Activated CD4-positive, alpha-beta T cell treated with anti-CD3 and anti-CD28 coated beads, Interleukin-2, amount 50 U/mL, for 48 hours (primary cell): Measurements from ENCODE around the gene CYTH3.
"Not testable (repeated sequence)": the region's sequence is repeated elsewhere in the genome, so short reads cannot be mapped to it uniquely, and the experiment has no call there.

Experiments
- DNase-seq, 2 experiments: peaks; one replicate each; pipeline ENCODE4 v3.0.0-alpha.2; 2020

CYTH3 gene

DNA sequence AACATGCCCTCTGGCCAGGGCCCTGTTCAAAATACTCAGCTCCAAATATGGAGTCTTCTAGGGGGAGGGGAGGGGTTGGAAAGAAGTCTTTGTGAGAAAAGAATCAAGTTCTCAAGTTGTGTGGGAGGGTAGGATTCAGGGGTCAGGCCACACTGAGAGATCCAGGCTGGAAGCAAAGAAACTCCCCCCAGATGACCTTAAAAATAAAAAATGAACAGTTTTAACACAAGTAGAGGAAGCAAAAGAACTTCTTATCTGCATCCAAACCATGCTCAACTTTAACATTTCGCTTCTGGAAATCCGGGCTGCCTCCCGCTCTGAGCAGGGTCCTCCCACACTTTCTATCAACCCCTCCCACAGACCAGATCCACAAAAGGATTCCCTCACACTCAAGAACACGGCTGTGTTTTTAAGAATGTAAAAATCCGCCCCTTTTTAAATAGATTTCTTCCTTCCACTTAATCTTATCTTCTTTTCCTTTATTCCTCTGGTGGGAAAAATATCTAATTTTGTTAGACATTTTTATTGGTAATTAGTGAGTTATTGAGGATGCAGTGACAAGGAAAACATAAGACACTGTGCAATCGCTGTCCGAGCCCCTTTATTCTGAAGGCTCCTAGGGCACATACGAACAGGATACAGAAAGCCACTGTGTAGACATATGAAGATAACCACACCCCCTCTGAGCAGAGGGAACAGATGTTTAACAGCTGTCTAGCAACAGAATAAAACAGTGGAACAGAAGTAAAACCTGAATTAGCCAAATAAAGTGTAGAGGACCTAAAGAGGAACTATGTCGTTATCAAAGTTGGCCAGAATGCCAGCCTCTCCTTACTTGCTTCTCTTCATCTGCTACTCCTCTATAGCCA, 43.8 kb downstream of the CYTH3 start:
- DNase-seq: no peak

- DNase-seq: no peak
Measured at GRCh38 chr7:6227294-6227846, 45.1 kb downstream of the CYTH3 start.

DNA sequence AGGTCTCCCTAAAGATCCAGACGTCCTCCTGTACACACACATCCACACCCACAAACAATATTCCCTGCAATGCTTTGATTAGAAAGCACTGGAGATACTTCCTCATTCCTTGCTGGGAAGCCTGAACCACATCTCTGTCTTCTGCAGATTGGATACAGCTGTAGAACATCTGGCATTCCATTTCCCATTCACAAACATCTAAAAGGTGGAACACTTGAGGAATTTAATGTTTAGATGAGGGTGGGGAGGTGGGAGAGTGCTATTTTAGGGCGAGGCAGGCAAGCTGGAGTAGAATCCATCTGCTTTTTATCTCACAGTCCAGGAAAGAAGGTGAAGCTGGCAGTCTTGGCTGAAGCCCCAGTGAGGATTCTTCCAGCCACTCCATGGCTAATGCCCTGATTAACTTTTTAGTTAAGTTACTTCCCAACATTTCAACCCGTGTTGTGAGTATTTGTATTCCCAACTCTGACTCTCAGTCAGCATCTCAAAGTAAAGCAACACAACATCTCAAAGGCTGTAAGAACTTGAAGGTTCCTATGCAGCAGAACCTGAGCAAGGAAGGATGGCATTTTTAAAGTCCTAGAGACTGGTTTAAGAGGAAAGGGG, 46.1 kb downstream of the CYTH3 start:
- no peak for DNase-seq

DNA sequence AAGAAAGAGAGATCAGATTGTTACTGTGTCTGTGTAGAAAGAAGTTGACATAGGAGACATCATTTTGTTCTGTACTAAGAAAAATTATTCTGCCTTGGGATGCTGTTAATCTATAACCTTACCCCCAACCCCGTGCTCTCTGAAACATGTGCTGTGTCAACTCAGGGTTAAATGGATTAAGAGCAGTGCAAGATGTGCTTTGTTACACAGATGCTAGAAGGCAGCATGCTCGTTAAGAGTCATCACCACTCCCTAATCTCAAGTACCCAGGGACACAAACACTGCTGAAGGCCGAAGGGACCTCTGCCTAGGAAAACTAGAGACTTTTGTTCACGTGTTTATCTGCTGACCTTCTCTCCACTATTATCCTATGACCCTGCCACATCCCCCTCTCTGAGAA, 49.0 kb downstream of the CYTH3 start:
- DNase-seq: not testable (repeated sequence)

GRCh38 chr7:6223010-6223409, 49.4 kb downstream of the CYTH3 start:
- not testable (repeated sequence) for DNase-seq

DNA sequence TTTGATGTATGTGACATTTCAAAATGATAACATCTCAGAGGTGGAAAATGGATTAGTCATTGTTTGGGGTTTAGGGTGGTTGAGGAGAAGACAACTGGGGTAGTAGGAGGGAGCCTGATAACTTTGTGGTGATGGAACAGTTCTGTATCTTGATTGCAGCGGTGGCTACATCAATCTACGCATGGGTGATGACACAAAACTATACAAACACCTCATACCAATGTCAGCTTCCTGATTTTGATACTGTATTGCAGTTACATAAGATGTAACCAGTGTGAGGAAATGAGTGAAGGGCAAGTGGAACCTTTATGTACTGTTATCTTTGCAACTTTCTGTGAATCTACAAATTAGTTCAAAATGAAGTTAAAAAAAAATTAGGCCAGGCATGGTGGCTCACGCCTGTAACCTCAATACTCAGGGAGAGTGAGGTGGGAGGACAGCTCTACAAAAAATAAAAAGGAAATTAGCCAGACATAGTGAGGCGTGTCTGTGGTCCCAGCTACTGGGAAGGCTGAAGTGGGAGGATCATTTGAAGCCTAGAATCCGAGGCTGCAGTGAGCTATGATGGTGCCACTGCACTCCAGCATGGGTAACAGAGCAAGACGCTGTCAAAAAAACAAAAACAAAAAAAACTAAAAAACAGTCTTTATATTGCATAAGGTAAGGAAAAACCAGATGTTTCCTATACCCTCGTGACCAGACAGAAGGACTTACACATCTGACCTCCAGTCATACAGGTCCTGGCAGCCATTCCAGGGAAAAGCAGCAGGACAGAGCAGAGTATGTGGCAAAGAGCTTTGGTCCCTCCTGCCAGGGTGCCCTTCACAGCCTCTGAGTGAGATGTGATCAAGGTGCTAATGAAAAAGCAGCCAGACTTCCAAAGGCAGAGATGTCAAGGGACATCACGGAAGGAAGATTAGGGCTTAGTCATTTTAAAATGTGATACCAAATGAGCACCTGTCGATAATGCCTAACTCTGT, 50.8 kb downstream of the CYTH3 start:
- DNase-seq: peak; percentile 21 to 34

- DNase-seq: no peak
Measured at GRCh38 chr7:6218329-6218728, 54.1 kb downstream of the CYTH3 start.

GRCh38 chr7:6212008-6212407, 60.4 kb downstream of the CYTH3 start:
- no peak for DNase-seq

DNA sequence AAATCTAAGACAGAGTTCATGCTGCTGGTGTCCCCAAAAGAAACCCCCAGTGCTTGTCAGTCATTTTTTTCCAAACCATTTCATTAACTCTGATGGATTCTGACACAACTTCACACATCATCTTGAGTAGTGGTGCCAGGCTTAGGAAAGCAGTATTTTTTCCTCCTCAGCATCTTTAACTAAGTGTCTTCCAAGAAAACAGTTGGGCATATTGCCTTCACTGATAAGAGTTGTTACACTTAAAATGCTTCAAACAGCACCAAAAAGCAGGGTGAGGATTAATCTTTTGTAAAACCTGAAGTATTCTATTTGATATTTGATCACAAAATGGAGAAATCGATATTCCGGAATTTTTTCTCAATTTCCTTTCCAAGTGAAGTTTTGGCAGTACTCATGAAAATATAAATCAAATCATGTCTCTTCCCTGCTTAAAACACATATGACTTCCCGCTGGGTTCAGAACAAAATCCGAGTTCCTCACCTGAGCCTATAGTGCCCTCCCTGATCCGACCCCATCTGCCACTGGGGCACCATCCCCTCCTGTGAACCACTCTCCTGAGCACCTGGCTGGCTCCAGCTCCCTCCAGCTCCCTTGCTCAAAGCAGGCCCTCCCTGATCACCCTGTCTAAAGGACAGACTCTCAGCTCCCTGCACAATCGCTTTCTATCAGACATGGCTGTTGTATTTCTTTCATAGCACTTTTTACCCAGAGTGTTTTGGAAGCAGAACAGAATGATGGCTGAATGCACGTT, 61.6 kb downstream of the CYTH3 start:
- DNase-seq: no peak

DNA sequence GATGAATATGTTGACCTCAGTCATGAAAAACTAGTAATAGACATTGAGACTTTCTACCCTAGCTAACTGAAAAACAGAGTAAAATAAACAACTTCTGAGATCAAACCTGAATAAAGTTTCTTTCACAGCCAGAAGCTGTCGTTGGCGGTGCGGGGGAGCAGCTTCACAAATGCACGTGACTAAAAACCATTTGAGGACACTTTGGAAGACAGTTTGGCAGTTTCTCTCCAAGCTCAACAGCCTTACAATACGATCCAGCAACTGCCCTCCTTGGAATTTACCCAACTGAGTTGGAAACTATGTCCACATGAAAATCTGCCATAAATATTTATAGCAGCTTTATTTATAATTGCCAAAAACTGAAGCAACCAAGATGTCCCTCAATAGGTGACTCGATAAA, 63.1 kb downstream of the CYTH3 start:
- DNase-seq: no peak

DNA sequence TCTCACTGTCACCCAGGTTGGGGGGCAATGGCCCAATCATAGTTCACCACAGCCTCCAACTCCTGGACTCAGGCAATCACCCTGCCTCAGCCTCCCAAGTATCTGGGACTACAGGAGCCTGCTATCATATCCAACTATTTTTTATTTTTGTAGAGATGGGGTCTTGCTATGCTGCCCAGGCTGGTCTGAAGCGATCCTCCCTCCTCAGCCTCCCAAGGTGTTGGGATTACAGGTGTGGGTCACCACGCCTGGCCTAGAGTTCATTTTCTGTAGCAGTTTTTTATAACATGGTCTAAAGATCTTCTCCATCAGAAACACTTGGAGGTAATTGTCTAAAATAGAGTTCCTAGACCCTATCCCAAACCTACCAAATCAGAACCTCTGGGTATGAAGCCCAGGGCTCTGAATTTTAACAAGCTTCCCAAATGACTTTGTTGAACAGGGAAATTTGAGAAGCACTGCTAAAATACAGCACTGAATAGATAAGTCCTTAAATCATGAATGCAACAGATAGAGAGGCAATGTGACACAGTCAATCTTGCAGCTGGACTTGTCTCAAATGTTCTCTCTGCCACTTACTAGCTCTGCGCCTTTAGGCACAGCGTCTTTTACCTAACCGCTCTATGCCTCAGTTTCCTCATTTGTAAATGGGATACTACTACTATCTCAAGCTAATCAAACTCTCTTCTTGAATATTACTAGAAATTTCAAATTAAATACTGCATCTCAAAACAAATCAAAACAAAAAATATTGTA, 63.7 kb downstream of the CYTH3 start:
- no peak for DNase-seq

- no peak for DNase-seq
Measured at GRCh38 chr7:6205971-6206660, 66.3 kb downstream of the CYTH3 start.

GRCh38 chr7:6203381-6203780, 69.0 kb downstream of the CYTH3 start:
- DNase-seq: no peak

DNA sequence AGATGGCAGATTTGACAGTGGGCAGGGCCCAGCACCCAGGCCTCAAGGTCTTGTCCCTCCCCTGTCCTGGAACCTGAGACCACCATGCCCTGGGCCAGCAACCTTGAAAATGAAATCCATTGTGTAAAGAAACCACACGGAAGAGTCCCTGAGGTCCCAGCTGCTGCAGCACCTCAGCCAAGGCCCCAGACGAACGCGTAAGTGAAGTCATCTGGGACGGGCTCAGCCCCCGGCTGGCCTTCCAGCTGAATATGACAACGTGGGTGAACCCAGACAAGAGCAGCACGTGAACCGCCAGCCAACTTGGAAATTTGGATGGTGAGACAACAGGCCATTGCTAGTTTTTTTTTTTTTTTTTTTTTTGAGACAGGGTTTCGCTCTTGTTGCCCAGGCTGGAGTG, 70.3 kb downstream of the CYTH3 start:
- no peak for DNase-seq

DNA sequence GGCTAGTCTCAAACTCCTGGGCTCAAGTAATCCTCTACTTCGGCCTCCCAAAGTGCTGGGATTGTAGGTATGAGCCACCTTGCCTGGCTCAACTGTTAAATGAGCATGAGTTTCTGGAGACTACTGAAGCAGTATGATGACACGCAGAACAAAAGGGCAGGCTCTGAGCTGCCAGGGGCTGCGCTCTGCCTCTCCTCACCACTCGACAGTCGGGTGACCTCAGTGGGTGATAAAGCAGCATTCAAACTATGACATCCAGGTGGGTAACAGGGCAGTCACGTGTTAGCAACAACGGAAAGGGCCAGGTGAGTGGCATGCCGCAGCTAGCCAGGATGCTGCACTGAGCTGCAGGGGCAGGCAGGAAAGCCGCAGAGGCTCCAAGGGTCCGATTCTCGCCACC, 71.5 kb downstream of the CYTH3 start:
- no peak for DNase-seq

- no peak for DNase-seq
Measured at GRCh38 chr7:6198689-6199595, 73.5 kb downstream of the CYTH3 start.

DNA sequence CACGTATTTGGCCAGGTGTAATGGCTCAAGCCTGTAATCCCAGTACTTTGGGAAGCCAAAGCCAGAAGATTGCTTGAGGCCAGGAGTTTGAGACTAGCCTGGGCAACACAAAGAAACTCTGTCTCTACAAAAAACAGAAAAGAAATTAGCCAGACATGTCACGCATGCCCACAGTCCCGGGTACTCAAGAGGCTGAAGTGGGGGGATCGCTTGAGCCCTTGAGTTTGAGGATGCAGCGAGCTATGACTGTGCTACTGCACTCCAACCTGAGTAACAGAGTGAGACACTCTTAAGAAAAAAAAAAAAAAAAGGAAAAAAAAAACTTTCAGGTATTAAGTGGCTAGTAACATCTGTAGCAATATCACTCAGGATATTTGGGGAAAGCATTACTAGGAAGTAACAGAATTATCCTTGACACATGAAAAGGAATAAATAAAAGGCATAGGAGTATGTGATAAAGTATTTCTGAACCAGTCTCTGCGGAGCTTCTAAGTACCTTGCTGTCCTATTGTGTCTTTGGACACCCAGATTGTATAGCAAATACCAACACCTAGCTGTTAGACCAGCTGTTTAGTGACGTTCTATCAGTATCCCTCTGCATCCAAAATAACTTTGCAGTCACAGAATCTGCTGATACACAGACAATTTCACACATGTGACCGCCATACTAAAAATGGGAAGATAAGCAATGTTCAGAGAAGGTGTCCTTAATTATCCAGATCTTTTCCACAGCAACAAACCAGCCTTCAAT, 74.4 kb downstream of the CYTH3 start:
- DNase-seq: no peak

DNA sequence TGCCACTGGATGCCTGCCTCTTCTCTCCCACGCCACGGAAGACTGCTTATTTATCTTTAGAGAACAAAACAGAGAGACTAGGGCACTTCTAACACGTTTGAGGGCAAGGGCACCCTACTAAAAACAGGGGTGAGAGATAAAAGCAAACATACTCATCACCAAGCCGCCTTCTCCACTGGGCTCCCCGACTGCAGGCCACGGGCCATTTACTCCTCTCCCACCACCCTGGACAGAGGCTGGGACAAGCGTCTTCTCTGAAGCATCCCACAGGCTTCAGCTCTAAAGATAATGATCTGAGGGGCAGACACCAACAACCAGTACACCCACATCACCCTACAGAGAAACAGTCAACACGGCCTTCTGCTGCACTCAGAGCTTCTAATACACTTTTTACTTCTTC, 78.7 kb downstream of the CYTH3 start:
- no peak for DNase-seq

DNA sequence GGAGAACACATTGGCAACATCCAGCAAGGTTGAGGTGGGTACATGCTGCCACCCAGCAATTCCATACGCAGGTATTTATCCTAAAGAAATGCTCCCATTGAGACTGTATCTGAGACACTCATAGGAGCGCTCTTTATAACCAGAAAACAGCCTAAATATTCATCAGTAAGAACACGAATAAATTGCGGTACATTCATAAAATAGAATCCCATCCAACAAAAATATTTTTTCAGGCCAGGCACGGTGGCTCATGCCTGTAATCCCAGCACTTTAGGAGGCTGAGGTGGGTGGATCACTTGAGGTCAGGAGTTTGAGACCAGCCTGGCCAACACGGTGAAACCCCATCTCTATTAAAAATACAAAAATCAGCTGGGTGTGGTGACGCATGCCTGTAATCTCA, 81.9 kb downstream of the CYTH3 start:
- not testable (repeated sequence) for DNase-seq
